DMS53 (cell line): ENCODE results near the gene C2CD4B.

ENCODE experiments used
- DNase-seq: peaks from one replicate; lab custom pipeline; 2025; lab: John Stamatoyannopoulos, UW

C2CD4B gene, protein sequence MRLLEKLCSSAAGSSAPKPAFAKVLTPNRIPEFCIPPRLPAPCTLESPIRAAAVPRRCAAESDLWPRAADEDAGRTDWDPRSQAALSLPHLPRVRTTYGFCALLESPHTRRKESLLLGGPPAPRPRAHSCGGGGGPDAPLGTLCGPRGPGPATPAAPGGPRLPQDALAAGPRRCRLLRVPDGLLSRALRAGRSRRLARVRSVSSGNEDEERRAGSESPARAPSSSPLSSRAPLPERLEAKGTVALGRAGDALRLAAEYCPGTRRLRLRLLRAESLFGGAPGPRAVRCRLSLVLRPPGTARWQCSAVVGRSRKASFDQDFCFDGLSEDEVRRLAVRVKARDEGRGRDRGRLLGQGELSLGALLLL

GRCh38 chr15:62165104-62165792 is at the start of gene C2CD4B:
TSS of gene C2CD4B (minus strand) at chr15:62165285. CDS start at chr15:62164984, 301 bp downstream.
- peak; percentile 93 for DNase-seq

DNA sequence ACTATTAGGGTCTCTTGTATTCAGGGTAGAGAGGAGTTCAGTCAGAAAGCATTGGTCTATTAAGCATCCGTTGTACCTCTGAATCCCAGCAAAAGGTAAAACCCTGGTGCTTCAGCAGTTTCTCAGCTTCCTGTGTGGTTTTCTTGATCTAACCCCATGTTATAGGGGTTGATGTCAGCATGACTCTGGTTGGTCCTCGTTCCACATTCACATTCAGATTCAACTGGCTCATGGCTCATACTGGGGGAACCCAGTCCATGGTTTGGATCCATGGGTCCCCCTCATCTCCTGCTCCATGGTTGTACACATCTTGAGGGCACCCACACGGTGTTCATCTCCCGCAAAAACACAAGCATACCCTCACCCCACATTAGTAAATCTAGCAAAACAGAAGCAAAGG is 47.7 kb upstream of the C2CD4B start:
- DNase-seq: no peak

GRCh38 chr15:62211348-62211747 is 46.3 kb upstream of the C2CD4B start:
- DNase-seq: no peak

- DNase-seq: no peak
These were observed 44.7 kb upstream of the C2CD4B start for GRCh38 chr15:62209821-62210220.

GRCh38 chr15:62209322-62209721 is 44.2 kb upstream of the C2CD4B start:
- DNase-seq: no peak

- no peak for DNase-seq
These were observed 43.8 kb upstream of the C2CD4B start for GRCh38 chr15:62208884-62209283.

GRCh38 chr15:62208367-62208766 is 43.3 kb upstream of the C2CD4B start:
- no peak for DNase-seq

DNA sequence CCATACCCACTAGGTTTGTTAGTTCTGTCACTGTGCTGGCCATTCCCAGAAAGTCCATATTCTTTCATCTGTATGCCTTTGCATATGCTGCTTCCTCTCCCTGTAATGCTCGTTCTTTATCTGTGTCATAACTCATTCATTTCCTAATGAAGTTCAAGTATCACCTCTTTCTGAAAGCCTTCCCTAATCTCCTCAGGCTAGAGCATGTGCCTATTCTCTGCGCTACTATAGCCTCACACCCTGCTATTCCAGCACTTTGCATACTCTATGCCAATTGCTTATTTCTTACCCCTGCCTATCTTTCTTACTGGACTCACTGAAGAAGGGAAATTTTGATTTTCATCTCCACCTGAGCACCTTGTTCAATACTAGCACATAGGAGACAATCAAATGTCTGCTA is 25.6 kb upstream of the C2CD4B start:
- no peak for DNase-seq

- DNase-seq: no peak
These were observed 25.2 kb upstream of the C2CD4B start for GRCh38 chr15:62190274-62190673.

DNA sequence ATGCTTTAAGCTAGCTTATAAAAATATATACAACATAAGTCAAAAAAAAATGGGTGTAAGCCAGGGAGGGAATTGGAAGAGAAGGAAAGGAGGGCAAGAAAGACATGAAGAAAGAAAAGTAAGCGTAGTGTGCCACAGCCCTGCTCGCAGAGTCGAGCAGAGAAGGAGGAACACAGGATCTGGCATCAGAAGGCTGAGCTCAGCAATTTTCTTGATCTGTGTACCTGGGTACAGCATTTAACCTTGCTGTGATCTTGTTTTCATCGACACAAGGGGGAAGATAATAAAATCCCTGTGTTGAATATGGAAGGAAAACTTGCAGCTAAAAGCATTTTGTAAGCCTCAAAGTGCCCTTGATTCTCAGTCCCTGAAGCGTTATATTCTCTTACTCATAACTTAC is 23.7 kb upstream of the C2CD4B start:
- no peak for DNase-seq

DNA sequence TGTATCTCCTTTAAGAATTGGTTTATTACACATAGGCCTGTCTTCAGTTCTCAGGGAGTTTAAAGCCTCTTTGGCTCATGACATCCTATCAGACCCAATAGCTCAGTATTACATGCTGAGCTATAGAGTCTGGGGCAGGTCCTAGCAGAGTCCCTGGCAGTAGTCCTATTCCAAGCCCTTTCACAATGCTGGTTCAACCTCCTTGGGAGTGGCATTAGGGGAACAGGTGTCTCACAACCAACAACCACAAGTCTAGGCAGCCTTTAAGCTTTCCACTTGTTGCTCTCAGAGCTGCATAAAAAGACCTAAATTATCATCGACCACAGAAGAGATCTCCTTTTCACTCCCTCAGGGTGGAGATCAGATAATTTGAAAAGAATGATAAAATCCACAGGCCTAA is 22.8 kb upstream of the C2CD4B start:
- DNase-seq: no peak

GRCh38 chr15:62187425-62187824 is 22.3 kb upstream of the C2CD4B start:
- DNase-seq: no peak

- DNase-seq: no peak
These were observed 21.5 kb upstream of the C2CD4B start for GRCh38 chr15:62186578-62186977.

DNA sequence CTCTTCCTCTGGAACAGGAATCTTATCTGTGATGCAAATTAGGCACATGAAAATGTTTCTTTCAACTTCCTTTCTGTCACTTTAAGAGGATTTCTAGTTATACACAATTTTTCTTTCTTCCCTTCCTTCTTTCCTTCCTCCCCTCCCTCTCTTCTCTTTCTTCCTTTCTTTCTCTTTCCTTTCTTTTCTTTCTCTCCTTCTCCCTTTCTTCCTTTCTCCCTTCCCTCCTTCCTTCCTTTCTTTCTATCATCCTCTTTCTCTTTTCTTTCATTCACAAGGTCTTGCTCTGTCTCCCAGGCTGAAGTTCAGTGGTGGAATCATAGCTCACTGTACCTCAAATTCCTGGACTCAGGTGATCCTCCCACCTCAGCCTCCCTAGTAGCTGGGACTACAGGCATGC is 18.0 kb upstream of the C2CD4B start:
- DNase-seq: no peak

DNA sequence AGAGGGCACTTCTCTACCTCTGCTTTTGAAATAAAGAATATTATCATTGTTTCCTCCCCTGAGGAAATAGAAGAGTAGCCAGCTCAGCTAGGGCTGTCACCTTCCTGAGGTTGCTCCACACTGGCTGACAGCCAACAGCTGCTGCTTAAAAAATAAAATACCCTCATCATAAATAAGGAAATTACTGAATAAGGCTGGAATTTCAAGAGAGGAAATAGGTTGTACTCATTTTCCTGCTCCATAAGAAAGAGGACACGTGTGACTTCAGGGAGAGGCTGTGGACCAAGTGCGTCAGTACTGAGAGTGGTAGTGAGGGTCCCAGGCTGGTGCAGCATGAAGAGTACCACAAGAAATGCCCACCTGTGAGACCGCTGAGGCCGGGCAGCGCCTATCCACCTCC is 8.1 kb upstream of the C2CD4B start:
- peak; percentile 1 for DNase-seq

DNA sequence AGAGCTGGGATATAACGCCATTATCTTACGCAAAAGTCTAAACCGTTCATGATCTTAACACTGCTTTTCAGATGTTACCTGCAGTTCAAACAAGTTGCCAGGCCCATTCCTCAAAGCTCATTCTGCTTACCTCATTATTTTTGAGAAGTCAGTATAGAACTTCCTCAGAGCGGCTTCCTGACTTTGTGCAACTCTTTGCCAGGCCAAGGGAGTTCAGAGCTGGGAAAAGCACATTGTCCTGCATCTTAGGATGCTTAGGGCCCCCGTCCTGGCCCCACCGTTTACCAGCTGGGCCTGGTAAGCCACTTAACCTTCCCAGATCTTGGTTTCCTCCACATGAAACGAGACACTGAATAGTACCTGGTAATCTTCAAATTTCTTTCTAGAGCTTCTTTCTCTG is 6.8 kb upstream of the C2CD4B start:
- DNase-seq: no peak

DNA sequence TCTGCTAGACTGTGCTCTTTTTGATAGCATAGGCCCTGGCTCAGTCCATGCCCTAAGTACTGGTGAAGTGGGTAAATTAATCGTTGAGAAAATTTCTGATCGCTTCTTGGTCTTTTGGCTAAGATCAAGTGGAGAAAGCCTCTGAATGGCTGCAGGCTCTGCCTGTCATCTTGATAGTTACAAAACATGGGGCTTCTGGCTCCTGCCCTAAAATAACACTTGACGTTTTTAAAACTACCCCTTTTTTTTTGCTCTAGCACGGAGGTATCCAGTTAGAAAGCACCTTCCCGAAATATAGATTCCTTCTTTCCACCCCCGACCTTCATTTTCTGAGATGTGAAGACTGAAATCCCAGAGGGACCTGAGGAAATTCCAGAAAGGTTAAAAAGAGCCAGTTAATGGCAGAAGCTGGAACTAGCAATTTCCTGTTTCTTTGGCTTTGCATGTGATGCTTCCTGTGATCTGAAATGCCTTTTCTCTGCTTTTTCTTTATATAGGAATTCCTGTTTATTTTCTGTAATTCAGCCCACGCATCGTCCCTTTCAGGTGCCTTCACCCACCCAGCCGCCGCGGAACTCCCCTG is 799 bp upstream of the C2CD4B start:
- peak; percentile 20 for DNase-seq

DNA sequence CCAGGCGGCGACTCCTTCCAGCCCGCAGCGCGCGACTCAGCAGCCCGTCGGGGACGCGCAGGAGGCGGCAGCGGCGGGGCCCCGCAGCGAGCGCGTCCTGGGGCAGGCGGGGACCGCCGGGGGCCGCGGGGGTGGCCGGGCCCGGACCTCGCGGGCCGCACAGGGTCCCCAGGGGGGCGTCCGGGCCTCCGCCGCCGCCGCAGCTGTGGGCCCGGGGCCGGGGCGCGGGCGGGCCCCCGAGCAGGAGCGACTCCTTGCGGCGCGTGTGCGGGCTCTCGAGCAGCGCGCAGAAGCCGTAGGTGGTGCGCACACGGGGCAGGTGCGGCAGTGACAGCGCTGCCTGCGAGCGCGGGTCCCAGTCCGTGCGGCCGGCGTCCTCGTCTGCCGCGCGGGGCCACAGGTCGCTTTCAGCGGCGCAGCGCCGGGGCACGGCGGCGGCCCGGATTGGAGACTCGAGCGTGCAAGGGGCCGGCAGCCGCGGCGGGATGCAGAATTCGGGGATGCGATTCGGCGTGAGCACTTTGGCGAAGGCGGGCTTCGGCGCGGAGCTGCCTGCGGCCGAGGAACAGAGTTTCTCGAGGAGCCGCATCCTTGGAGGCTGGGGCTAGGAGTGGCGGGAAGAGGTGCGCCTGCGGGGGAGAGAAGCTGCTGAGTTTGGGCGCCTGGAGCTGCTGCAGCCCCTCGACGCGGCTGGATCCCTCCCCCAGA is 535 bp downstream of the C2CD4B start:
- peak; percentile 70 for DNase-seq

- peak; percentile 64 for DNase-seq
These were observed 1.1 kb downstream of the C2CD4B start for GRCh38 chr15:62164014-62164395.

DNA sequence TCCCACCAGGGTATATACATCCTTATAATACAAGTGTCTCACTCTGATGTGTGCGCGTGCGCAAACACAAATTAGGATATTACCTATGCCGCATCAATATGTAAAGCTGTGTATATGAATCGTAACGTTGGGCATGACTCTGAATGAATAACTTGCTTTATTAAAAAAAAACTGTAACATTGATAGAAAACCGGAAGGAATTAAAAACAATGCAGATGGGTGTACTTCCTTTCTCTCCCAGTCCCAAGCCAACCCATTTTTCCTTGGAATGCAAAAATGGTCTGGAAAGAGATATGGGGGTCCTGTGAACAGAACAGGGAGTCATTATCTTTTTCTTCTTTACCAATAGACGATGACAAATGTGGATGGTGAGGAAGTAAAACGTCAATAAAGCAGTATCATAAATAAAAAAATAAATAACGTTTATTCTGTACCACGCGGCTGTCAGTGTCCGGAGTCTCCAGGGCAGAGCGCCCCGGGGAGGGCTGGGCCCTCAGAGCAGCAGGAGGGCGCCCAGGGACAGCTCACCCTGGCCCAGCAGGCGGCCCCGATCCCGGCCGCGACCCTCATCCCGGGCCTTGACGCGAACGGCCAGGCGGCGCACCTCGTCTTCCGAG is 1.6 kb downstream of the C2CD4B start:
- no peak for DNase-seq

- no peak for DNase-seq
These were observed 11.9 kb downstream of the C2CD4B start for GRCh38 chr15:62153228-62153627.

DNA sequence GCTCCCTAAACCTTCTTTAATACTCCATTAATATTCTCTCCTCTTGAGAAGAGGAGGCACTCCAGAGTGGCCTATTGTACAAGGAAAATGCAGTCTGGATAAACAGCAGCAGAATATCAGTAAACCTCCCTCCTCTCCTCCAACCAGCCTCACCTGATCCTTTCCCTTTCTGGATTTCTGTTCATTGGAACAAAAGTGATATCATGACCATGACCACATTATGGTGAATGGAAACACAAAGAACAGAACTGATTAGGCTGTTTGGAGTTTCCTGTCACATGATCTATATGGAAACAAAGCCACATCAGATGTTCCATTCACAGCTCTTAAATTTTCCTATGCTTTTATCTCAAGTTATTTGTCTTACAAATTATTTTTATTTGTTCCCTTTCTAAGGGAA is 14.6 kb downstream of the C2CD4B start:
- DNase-seq: peak; percentile 4
